Right atrium auricular region (tissue), 2 donors: ENCODE measurements around the gene MAML2. TPM values are rescaled to one million over a fixed set of nuclear protein-coding genes. Genes with fewer than 3 reads are reported as not detected.

Experiments used
- DNase-seq: peaks from one replicate; pipeline ENCODE4 v3.0.0-alpha.2; 2019; ENCODE audit warnings: low spot score
- H3K27ac ChIP-seq, 2 donors: fragments of 200-600 bp; sonication (generic); 1 replicate in 1 of 2; 2 replicates in 1 of 2; pipeline ENCODE4 v1.5.1; 2016 to 2019
- H3K27me3 ChIP-seq, 2 donors: fragments of 200-600 bp; sonication (generic); one replicate each; pipeline versions ENCODE4 v1.5.1 to v1.6.0; 2017 to 2019
- H3K36me3 ChIP-seq: fragments of 200-600 bp; sonication (generic); one replicate; pipeline ENCODE4 v1.5.1; 2016
- H3K4me1 ChIP-seq, 2 donors: fragments of 200-600 bp; sonication (generic); one replicate each; pipeline versions ENCODE4 v1.5.1 to v1.6.0; 2017 to 2019
- H3K4me3 ChIP-seq, 2 donors: fragments of 200-600 bp; sonication (generic); 1 replicate in 1 of 2; 2 replicates in 1 of 2; pipeline ENCODE4 v1.5.1; 2017 to 2019; ENCODE audit warnings: mild to moderate bottlenecking in 1 of 2, moderate library complexity in 1 of 2
- H3K9me3 ChIP-seq, 2 donors: fragments of 200-600 bp; sonication (generic); one replicate each; pipeline ENCODE4 v1.5.1; 2019
- total RNA-seq, 2 donors: library from RNA; depleted of rRNA; stranded (reverse); fragments of >200 nt; gene quantifications; one replicate each; pipeline ENCODE4 v1.1.0, GENCODE V29; 2016
- TF ChIP-seq, protein P1 (sequence below), 2 donors: fragments of 200-600 bp; sonication (generic); IDR thresholded peaks; one replicate each; pipeline ENCODE4 v1.5.1; 2019; ENCODE audit warnings: antibody characterized with exemption in 2 of 2

The MAML2 gene
- total RNA-seq, 2 donors from 2014 or later: 7.6 to 16.6 TPM

DNA sequence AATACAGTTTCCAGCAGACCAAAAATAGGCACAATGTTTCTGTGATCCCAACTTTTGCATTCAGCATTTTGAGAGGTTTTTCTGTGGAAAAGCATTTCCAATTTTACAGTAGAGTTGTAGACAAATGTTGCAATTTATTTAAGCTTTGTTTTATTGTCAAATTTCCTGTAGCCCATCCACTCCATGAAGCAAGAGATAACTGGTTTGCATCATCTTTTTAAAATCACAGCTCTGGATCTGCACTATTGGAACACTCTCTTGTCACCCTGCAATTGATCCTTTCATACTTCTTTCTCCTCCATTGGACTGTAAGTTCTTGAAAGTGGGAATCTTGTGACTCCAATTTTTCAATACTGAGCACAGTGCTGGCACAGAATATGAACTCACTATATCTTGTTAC, 86.0 kb downstream of the MAML2 start:
- Histone ChIP-seq H3K36me3 (no peaks in the 10 kb centered on the region), H3K4me3 (no peak overlapping the region), H3K4me1 (peaks cover 0 to 62% of the 10 kb centered on the region in 2 donors), H3K27me3 (no peaks in the 10 kb centered on the region), H3K27ac (no peak overlapping the region), H3K9me3 (no peaks in the 10 kb centered on the region)
- DNase-seq: no peak
- TF ChIP-seq, protein P1, sequence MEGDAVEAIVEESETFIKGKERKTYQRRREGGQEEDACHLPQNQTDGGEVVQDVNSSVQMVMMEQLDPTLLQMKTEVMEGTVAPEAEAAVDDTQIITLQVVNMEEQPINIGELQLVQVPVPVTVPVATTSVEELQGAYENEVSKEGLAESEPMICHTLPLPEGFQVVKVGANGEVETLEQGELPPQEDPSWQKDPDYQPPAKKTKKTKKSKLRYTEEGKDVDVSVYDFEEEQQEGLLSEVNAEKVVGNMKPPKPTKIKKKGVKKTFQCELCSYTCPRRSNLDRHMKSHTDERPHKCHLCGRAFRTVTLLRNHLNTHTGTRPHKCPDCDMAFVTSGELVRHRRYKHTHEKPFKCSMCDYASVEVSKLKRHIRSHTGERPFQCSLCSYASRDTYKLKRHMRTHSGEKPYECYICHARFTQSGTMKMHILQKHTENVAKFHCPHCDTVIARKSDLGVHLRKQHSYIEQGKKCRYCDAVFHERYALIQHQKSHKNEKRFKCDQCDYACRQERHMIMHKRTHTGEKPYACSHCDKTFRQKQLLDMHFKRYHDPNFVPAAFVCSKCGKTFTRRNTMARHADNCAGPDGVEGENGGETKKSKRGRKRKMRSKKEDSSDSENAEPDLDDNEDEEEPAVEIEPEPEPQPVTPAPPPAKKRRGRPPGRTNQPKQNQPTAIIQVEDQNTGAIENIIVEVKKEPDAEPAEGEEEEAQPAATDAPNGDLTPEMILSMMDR (IDR thresholded peaks at IDR 0.05): no peak

DNA sequence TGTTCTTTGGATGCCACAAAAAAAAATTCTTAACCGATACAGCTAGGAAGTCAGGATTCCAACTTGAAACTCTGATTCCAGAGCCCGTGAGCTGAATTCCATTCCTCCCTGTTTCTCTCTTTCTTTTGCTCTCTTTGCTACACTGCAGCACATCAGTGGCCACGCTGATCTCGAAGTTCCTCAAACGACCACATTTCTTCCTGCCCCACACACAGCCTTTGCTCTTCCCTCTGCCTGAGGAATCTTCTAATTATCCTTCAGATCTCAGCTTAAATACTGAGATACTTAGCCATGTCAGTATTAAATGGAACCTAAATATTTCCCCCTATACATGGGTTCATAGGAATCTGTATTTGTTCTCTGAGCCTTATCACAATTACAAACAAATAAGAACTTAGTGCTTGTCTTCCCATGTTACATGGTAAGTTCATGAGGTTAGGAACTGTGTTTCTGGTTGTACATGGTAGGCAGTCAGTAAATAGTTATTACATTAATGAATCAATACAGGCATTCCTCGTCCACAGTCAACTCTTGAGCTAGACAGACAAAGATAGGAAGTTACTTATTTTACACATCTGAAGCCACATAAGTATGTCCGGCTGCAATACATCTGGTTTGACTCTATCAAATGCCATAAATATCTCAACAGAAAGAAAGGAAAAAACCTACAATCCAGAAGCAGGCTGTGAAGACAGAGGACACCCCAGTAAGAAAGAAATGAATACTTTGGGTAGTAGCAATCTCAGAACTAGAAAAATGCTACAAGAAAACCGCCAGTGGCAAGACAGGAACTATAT, 86.6 kb downstream of the MAML2 start:
- TF ChIP-seq, protein P1 (IDR thresholded peaks at IDR 0.05): no peak
- Histone ChIP-seq H3K4me3 (no peak overlapping the region), H3K4me1 (peaks cover 0 to 62% of the 10 kb centered on the region in 2 donors), H3K27ac (no peak overlapping the region), H3K27me3 (no peaks in the 10 kb centered on the region), H3K36me3 (no peaks in the 10 kb centered on the region), H3K9me3 (no peaks in the 10 kb centered on the region)
- DNase-seq: no peak

GRCh38 chr11:96254854-96255253, 88.1 kb downstream of the MAML2 start:
- DNase-seq: no peak
- Histone ChIP-seq H3K36me3 (no peaks in the 10 kb centered on the region), H3K4me3 (no peak overlapping the region), H3K4me1 (peaks cover 0 to 54% of the 10 kb centered on the region in 2 donors), H3K27ac (peak overlapping the region in 1 of 2 donors; percentile 4), H3K9me3 (no peaks in the 10 kb centered on the region), H3K27me3 (no peaks in the 10 kb centered on the region)
- TF ChIP-seq, protein P1 (IDR thresholded peaks at IDR 0.05): no peak

DNA sequence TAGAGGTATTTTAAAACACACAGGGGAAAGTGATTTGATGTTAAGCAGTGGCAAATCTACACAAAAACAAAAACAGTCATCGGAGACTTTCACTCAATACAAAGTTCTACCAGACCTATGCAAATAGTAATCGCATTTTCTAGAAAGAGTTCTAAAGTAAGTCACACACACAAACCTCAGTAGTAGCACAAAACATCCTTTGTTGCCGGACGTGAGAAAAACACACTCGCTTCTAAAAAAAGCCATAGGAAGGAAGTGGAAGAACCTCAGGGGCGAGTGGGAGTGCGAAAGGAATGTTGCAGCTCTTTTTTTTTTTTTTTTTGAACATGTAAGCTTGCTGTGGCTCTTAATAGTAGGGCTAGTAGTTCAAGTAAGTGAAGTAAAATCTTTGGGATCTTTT, 88.9 kb downstream of the MAML2 start:
- DNase-seq: no peak
- H3K27ac ChIP-seq: peak overlapping the region; percentile 4 to 23
- peaks cover 0 to 49% of the 10 kb centered on the region in 2 donors for H3K4me1 ChIP-seq

GRCh38 chr11:96246718-96247552, 96.1 kb downstream of the MAML2 start:
- Histone ChIP-seq H3K4me3 (no peak overlapping the region), H3K36me3 (no peaks in the 10 kb centered on the region), H3K27ac (peak overlapping the region; percentile 9 to 14), H3K27me3 (no peaks in the 10 kb centered on the region), H3K9me3 (no peaks in the 10 kb centered on the region), H3K4me1 (peaks cover 0 to 19% of the 10 kb centered on the region in 2 donors)
- no peak for DNase-seq
- TF ChIP-seq, protein P1 (IDR thresholded peaks at IDR 0.05): no peak

More for the DNA sequence above, 88.9 kb downstream of the MAML2 start:
- Histone ChIP-seq H3K27me3 (no peaks in the 10 kb centered on the region), H3K36me3 (no peaks in the 10 kb centered on the region), H3K9me3 (no peaks in the 10 kb centered on the region), H3K4me3 (peak overlapping the region in 1 of 2 donors; percentile 21)
- TF ChIP-seq, protein P1 (IDR thresholded peaks at IDR 0.05): no peak
